PC-3 (cell line): ENCODE data around the gene FGG.

Source experiments
- CTCF ChIP-seq: fragments of 300-600 bp; sonication (generic); conservative IDR thresholded peaks from 2 replicates; pipeline ENCODE4 v1.5.1; 2017; ENCODE audit warnings: antibody characterized with exemption, low read depth, mild to moderate bottlenecking, low read length
- EZH2 ChIP-seq: fragments of 300-600 bp; sonication (generic); IDR thresholded peaks from one replicate; pipeline ENCODE4 v1.6.1; 2017; ENCODE audit warnings: antibody characterized with exemption, mild to moderate bottlenecking, low read length; ENCODE audit not compliant: unreplicated experiment
- EZH2phosphoT487 ChIP-seq: fragments of 300-600 bp; sonication (generic); IDR thresholded peaks from 2 replicates; pipeline ENCODE4 v1.6.1; 2018; ENCODE audit warnings: mild to moderate bottlenecking, antibody characterized with exemption, low read length, borderline replicate concordance

GRCh38 chr4:154614306-154614705 lies 1.9 kb upstream of the FGG start:
- TF ChIP-seq CTCF = no peak
- TF ChIP-seq EZH2 = no peak
- no peak for TF ChIP-seq EZH2phosphoT487
